Thyroid gland (tissue), 4 donors: ENCODE measurements around the gene MARK3. TPM values are rescaled to one million over a fixed set of nuclear protein-coding genes. Genes with fewer than 3 reads are reported as not detected.

Source experiments
- DNase-seq, 2 donors: peaks; one replicate each; pipeline ENCODE4 v3.0.0-alpha.2; 2019
- H3K27ac ChIP-seq, 3 donors: fragments of 200-600 bp; sonication (generic); 1 replicate in 2 of 3; 2 replicates in 1 of 3; pipeline ENCODE4 v1.5.1; 2016 to 2019; ENCODE audit warnings: mild to moderate bottlenecking in 1 of 3, moderate library complexity in 1 of 3
- H3K27me3 ChIP-seq: fragments of 200-600 bp; sonication (generic); one replicate; pipeline ENCODE4 v1.5.1; 2019
- H3K36me3 ChIP-seq, 2 donors: fragments of 200-600 bp; sonication (generic); one replicate each; pipeline ENCODE4 v1.5.1; 2016 to 2019
- H3K4me1 ChIP-seq, 2 donors: fragments of 200-600 bp; sonication (generic); one replicate each; pipeline ENCODE4 v1.5.1; 2017 to 2019
- H3K4me3 ChIP-seq, 3 donors: fragments of 200-600 bp; sonication (generic); replicated peaks in 1 of 3; 1 replicate in 2 of 3; 2 replicates in 1 of 3; pipeline ENCODE4 v1.5.1; 2016; ENCODE audit warnings: mild to moderate bottlenecking in 1 of 3
- H3K9me3 ChIP-seq: fragments of 200-600 bp; sonication (generic); one replicate; pipeline ENCODE4 v1.5.1; 2017
- POLR2A ChIP-seq, 2 donors: fragments of 450-650 bp; IDR thresholded peaks; one replicate each; pipeline ENCODE4 v1.6.1; 2017; ENCODE audit warnings: antibody characterized with exemption in 2 of 2, mild to moderate bottlenecking in 2 of 2, moderate library complexity in 1 of 2
- WGBS, 2 donors: methylation state at CpG; one replicate each; pipeline ENCODE4 v1.1.5; 2017; 5-methylcytosine and 5-hydroxymethylcytosine counted together
- intact Hi-C: fragments of 100-400 bp; cut with DNase I; formaldehyde crosslinking; loops from one replicate; pipeline ENCODE4 v1.15.1; 2023
- total RNA-seq, 4 donors: library from RNA; depleted of rRNA; stranded (reverse); fragments of >200 nt; gene quantifications; one replicate each; pipeline ENCODE4 v1.2.3, GENCODE V29; 2016
- TF ChIP-seq, protein P1 (sequence below), 6 experiments: fragments of 200-600 bp in 3 of 6; fragments of 450-650 bp in 3 of 6; sonication (generic) in 3 of 6; IDR thresholded peaks; one replicate each; pipeline ENCODE4 v1.5.1; 2016 to 2019; ENCODE audit warnings: antibody characterized with exemption in 6 of 6, mild to moderate bottlenecking in 2 of 6, inconsistent platforms in 1 of 6, moderate library complexity in 1 of 6

The MARK3 gene
- total RNA-seq, 4 donors from 2014 or later = 105 to 164 (median 114) TPM

DNA sequence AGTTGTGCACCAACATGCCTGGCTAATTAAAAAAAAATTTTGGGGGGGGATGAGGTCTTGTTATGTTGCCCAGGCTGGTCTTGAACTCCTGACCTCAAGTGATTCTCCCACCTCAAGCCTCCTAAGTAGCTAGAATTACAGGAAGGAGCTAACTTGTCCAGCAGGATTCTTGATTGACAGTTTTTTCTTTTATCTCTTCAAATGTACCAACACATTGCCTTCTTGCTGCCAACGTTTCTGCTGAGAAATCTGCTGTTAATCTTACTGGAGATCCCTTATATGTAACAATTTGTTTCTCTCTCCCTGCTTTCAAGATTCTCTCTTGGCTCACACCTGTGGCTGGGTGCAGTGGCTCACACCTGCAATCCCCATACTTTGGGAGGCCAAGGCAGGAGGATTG, 22.4 kb upstream of the MARK3 start:
- H3K27me3 ChIP-seq = no peaks in the 10 kb centered on the region
- H3K9me3 ChIP-seq = no peaks in the 10 kb centered on the region
- H3K4me1 ChIP-seq = no peaks in the 10 kb centered on the region
- no peak overlapping the region for H3K4me3 ChIP-seq
- no peak overlapping the region for H3K27ac ChIP-seq
- DNase-seq = no peak
- no peaks in the 10 kb centered on the region for H3K36me3 ChIP-seq
- no peak for TF ChIP-seq POLR2A (IDR thresholded peaks at IDR 0.05)
- TF ChIP-seq, protein P1, sequence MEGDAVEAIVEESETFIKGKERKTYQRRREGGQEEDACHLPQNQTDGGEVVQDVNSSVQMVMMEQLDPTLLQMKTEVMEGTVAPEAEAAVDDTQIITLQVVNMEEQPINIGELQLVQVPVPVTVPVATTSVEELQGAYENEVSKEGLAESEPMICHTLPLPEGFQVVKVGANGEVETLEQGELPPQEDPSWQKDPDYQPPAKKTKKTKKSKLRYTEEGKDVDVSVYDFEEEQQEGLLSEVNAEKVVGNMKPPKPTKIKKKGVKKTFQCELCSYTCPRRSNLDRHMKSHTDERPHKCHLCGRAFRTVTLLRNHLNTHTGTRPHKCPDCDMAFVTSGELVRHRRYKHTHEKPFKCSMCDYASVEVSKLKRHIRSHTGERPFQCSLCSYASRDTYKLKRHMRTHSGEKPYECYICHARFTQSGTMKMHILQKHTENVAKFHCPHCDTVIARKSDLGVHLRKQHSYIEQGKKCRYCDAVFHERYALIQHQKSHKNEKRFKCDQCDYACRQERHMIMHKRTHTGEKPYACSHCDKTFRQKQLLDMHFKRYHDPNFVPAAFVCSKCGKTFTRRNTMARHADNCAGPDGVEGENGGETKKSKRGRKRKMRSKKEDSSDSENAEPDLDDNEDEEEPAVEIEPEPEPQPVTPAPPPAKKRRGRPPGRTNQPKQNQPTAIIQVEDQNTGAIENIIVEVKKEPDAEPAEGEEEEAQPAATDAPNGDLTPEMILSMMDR (IDR thresholded peaks at IDR 0.05) = no peak
- intact Hi-C loops = no loop called here
- 72 to 75% methylated on average over 1 of the region's 1 CpG for WGBS, 2 donors

DNA sequence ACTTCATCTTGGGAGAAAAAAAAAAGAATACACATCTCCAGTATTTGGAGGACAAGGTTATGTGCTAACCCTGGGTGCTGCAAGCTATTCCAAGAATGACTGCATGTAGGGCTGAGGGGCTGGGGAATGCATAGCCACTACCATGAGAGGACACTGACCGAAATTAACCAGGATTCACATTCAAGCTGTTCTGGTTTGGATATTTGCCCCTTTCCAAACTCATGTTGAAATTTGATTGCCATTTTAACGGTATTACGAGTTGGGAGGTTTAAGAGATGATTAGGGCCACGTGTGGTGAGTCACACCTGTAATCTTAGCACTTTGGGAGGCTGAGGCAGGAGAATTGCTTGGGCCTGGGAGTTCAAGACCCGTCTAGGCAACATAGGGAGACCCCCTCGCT, 18.5 kb upstream of the MARK3 start:
- Histone ChIP-seq H3K27ac (no peak overlapping the region), H3K36me3 (no peaks in the 10 kb centered on the region), H3K4me1 (no peaks in the 10 kb centered on the region), H3K27me3 (no peaks in the 10 kb centered on the region), H3K4me3 (no peak overlapping the region), H3K9me3 (no peaks in the 10 kb centered on the region)
- 87 to 92% methylated on average over 6 of the region's 6 CpGs for WGBS, 2 donors
- DNase-seq = no peak
- intact Hi-C loops = no loop called here
- no peak for TF ChIP-seq POLR2A (IDR thresholded peaks at IDR 0.05)
- TF ChIP-seq, protein P1 (IDR thresholded peaks at IDR 0.05) = no peak

DNA sequence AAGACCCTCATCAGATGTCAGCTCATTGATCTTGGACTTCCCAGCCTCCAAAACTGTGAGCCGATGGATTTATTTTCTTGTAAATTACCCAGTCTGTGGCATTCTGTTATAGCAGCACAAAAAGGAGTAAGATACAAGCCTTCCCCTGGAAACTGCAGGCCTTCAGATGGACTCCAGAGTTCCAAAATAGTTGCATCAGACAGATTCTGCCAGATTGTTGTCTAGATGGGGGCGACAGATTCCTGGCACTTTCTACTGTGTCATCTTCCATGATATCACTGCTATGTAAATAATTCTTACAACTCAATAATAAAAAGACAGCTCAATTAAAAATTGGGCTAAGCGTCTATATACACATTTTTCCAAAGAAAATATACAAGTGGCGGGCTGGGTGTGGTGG, 17.2 kb upstream of the MARK3 start:
- H3K4me3 ChIP-seq = no peak overlapping the region
- TF ChIP-seq POLR2A (IDR thresholded peaks at IDR 0.05) = no peak
- TF ChIP-seq, protein P1 (IDR thresholded peaks at IDR 0.05) = no peak
- no peaks in the 10 kb centered on the region for H3K4me1 ChIP-seq
- intact Hi-C loops = no loop called here
- H3K27me3 ChIP-seq = no peaks in the 10 kb centered on the region
- DNase-seq = no peak
- WGBS, 2 donors = 89 to 95% methylated on average over 4 of the region's 4 CpGs
- H3K27ac ChIP-seq = no peak overlapping the region
- no peaks in the 10 kb centered on the region for H3K9me3 ChIP-seq
- no peaks in the 10 kb centered on the region for H3K36me3 ChIP-seq

DNA sequence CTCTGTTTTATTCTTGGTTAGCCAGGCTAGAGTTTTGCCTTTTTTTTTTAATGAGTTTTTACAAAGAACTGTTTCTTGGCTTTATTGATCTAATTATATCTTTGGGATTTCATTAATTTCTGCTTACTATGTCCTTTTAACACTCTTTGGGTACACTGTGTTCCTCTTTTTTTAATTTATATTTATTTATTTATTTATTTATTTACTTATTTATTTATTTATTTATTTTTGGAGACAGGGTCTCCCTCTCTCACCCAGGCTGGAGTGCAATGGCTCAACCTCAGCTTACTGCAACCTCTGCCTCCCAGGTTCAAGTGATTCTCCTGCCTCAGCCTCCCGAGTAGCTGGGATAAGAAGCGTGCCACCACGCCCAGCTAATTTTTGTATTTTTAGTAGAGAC, 15.1 kb upstream of the MARK3 start:
- H3K9me3 ChIP-seq = no peaks in the 10 kb centered on the region
- no peaks in the 10 kb centered on the region for H3K27me3 ChIP-seq
- DNase-seq = no peak
- H3K4me3 ChIP-seq = no peak overlapping the region
- no peak overlapping the region for H3K27ac ChIP-seq
- H3K4me1 ChIP-seq = no peaks in the 10 kb centered on the region
- TF ChIP-seq, protein P1 (IDR thresholded peaks at IDR 0.05) = no peak
- TF ChIP-seq POLR2A (IDR thresholded peaks at IDR 0.05) = no peak
- WGBS, 2 donors = 93 to 95% methylated on average over 3 of the region's 3 CpGs
- intact Hi-C loops = no loop called here
- H3K36me3 ChIP-seq = no peaks in the 10 kb centered on the region

DNA sequence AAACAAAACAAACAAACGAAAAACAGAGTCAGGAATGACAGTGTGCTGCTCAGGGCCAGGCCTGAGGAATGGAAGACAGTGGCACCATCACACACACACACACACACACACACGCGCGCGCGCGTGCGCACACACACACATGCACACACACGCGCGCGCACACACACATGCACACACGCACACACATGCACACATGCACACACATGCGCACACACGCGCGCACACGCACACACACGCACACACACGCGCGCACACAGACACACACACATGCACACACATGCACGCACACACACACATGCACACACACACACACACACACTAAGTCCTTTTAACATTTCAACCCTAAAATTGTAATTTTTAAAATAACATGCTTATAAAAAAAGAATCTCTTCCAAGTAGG, 13.2 kb upstream of the MARK3 start:
- no peaks in the 10 kb centered on the region for H3K36me3 ChIP-seq
- no peak overlapping the region for H3K27ac ChIP-seq
- H3K9me3 ChIP-seq = no peaks in the 10 kb centered on the region
- no peak overlapping the region for H3K4me3 ChIP-seq
- TF ChIP-seq, protein P1 (IDR thresholded peaks at IDR 0.05) = no peak
- TF ChIP-seq POLR2A (IDR thresholded peaks at IDR 0.05) = no peak
- H3K27me3 ChIP-seq = no peaks in the 10 kb centered on the region
- WGBS, 2 donors = 54 to 61% methylated on average over 13 to 23 of the region's 23 CpGs
- DNase-seq = no peak
- intact Hi-C loops = no loop called here
- no peaks in the 10 kb centered on the region for H3K4me1 ChIP-seq
